Activated CD4-positive, alpha-beta T cell treated with anti-CD3 and anti-CD28 coated beads for 4 hours (primary cell): ENCODE results near the gene OSGIN1.

Experiments
- DNase-seq, 2 donors: peaks; one replicate each; pipeline ENCODE4 v3.0.0-alpha.2; 2020

OSGIN1 gene

DNA sequence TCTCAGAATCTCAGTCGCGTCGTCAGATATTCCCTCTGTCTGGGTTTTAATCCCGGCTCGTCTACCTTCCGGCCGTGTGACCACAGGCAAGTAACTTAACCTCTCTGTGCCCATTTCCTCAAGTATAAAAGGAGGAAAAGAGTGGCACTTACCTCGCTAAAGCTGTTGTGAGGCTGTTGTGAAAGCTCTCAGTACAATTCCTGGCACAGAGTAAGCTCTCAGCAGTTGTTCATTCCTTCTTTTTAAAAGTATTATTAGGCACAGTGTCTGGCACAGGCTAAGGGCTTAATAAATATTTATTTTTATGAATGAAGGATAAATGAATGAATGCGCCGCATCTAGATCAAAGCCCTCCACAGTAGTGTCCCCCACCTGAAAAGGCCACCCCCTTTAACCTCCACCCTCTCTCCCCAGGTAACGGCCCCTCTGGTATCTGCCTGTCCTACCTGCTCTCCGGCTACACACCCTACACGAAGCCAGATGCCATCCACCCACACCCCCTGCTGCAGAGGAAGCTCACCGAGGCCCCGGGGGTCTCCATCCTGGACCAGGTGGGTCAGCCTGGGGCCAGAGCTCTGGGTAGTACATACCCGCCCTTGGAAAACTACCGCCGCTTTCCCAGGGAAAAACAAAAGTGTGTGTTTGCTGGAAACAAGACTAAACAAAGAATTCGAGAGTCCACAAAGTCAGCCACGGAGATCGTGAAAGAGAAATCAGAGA is 6.0 kb downstream of the OSGIN1 start:
- DNase-seq, result no peak

- no peak for DNase-seq
Measured at GRCh38 chr16:83959656-83960434, 6.8 kb downstream of the OSGIN1 start.

GRCh38 chr16:83960521-83961249 is 7.6 kb downstream of the OSGIN1 start:
- DNase-seq, result no peak

GRCh38 chr16:83961591-83961990 is 8.6 kb downstream of the OSGIN1 start:
- DNase-seq, result no peak

GRCh38 chr16:83963277-83964119 is 10.5 kb downstream of the OSGIN1 start:
- DNase-seq, result no peak

GRCh38 chr16:83964684-83965443 is 11.8 kb downstream of the OSGIN1 start:
- DNase-seq, result no peak

DNA sequence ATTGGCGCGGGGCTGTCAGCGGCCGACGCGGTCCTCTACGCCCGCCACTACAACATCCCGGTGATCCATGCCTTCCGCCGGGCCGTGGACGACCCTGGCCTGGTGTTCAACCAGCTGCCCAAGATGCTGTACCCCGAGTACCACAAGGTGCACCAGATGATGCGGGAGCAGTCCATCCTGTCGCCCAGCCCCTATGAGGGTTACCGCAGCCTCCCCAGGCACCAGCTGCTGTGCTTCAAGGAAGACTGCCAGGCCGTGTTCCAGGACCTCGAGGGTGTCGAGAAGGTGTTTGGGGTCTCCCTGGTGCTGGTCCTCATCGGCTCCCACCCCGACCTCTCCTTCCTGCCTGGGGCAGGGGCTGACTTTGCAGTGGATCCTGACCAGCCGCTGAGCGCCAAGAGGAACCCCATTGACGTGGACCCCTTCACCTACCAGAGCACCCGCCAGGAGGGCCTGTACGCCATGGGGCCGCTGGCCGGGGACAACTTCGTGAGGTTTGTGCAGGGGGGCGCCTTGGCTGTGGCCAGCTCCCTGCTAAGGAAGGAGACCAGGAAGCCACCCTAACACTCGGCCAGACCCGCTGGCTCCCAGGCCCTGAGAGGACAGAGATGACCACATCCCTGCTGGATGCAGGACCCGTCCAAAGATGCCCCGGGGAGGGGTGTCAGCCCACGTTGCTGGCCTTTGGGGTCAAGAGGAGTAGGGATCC is 12.6 kb downstream of the OSGIN1 start:
- no peak for DNase-seq

DNA sequence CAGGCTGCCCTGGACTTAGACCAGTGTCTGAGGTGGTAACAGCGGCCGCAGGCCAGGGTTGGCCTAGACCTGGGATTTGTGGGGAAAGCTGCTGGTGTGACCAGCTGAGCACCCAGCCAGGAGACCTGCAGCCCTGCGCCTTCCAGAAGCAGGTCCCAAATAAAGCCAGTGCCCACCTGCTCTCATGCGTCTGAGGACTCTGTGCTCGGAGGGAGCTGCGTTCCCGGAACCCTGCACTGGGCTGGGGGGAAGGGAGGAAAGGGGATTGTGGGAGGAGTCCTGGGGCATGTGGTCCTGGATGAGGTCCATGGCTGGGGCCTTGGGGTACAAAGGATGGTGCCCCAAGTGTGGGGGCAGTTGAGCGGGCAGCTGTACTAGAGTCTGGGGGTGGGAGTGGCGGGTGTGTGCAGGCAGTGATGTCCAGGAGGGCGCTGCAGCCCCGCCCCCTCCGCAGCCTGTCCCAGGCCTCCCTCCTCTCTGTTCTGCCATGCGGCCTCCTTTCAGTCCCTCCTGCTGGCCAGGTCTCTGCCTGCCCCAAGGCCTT is 13.2 kb downstream of the OSGIN1 start:
- DNase-seq, result no peak

DNA sequence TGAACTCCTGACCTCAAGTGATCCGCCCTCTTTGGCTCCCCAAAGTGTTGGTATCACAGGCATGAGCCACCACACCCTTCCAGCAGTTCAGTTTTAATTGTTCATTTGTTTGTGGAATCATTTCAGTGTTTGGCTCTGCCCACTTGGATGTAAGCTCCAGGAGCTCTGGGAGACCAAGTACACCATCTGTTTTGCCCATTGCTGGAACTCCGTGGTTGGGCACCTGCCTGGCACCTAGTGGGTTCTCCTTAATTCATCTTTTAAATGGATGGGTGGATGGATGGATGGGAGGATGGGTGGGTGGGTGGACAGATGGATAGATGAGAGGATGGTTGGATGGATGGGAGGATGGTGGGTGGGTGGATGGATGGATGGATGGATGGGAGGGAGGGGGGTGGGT is 14.1 kb downstream of the OSGIN1 start:
- no peak for DNase-seq

DNA sequence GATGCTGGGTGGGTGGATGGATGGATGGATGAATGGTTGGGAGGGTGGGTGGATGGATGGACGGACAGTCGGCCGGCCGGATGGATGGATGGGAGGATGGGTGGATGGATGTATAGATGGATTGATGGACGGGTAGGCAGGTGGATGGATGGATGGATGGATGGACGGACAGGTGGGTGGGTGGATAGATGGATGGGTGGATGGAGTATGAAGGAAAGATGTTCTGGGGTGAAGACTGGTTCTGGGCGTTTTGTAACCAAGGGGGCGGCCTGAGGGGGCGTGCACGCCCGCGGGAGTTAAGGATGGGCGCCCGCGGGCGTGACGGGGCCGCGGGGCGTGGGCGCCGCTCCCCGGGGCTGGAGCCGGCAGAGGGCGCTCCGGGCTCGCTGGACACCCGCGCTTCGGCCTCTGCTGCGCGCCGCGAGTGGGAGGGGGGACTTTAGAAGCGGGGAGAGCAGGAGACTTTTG is 14.8 kb downstream of the OSGIN1 start, which contains the start of gene NECAB2:
Gene NECAB2, plus strand, starts transcription at position 407 of the 468 bp plus-strand sequence. CDS start 405 bp downstream, outside the sequence.
- DNase-seq, result no peak

GRCh38 chr16:83968306-83968851 is 15.3 kb downstream of the OSGIN1 start:
- no peak for DNase-seq

- DNase-seq, result no peak
Measured at GRCh38 chr16:83968891-83969649, 16.0 kb downstream of the OSGIN1 start.

- no peak for DNase-seq
Measured at GRCh38 chr16:83969771-83970429, 16.9 kb downstream of the OSGIN1 start.

GRCh38 chr16:83970430-83970815 is 17.4 kb downstream of the OSGIN1 start:
- no peak for DNase-seq

- no peak for DNase-seq
Measured at GRCh38 chr16:83971165-83972130, 18.4 kb downstream of the OSGIN1 start.

- DNase-seq, result no peak
Measured at GRCh38 chr16:83972256-83973008, 19.4 kb downstream of the OSGIN1 start.

GRCh38 chr16:83973077-83973476 is 20.0 kb downstream of the OSGIN1 start:
- no peak for DNase-seq
